HEK293 (cell line): Measurements from ENCODE around the gene ZNF423.

Source experiments
- CTCF ChIA-PET: fragments of 350-600 bp; formaldehyde crosslinking; extraction: SDS; loops from one replicate; lab custom pipeline; 2021; ENCODE audit warnings: antibody characterized with exemption; lab: Yijun Ruan, JAX
- POLR2A ChIA-PET: fragments of 300-600 bp; formaldehyde crosslinking; extraction: SDS; loops from one replicate; lab custom pipeline; 2020; ENCODE audit warnings: antibody characterized with exemption, inconsistent platforms; lab: Yijun Ruan, JAX
- H3K27ac ChIP-seq: fragments of 200-500 bp; sonication (Bioruptor generic); 2 replicates; pipeline ENCODE4 v1.5.1; 2014; ENCODE audit warnings: low read depth, low read length, control low read depth, inconsistent platforms; ENCODE audit errors: extremely low read depth
- H3K36me3 ChIP-seq, 2 experiments: fragments of 200-500 bp in 1 of 2; sonication (Bioruptor generic) in 1 of 2; 1 replicate in 1 of 2; 2 replicates in 1 of 2; pipeline ENCODE4 v1.5.1; 2014 to 2017; ENCODE audit warnings: inconsistent platforms in 2 of 2, low read length in 2 of 2; ENCODE audit not compliant: control insufficient read depth in 2 of 2, insufficient read depth in 1 of 2
- H3K4me1 ChIP-seq: fragments of 200-500 bp; sonication (Bioruptor generic); 2 replicates; pipeline ENCODE4 v1.5.1; 2014; ENCODE audit warnings: mild to moderate bottlenecking, low read length, inconsistent platforms; ENCODE audit not compliant: control insufficient read depth, insufficient read depth
- H3K4me3 ChIP-seq: 2 replicates; pipeline ENCODE4 v1.5.1; 2011; ENCODE audit warnings: low read depth, mild to moderate bottlenecking, control low read depth, low read length, moderate library complexity
- H3K9me3 ChIP-seq: fragments of 200-500 bp; sonication (Bioruptor generic); 2 replicates; pipeline ENCODE4 v1.5.1; 2014; ENCODE audit warnings: low read depth, low read length, inconsistent platforms; ENCODE audit not compliant: control insufficient read depth, insufficient read depth
- GLI4 ChIP-seq: fragments of 450-650 bp; formaldehyde crosslinking; IDR thresholded peaks from 2 replicates; pipeline ENCODE4 v1.5.1; 2016; ENCODE audit warnings: missing biosample characterization, missing genetic modification characterization
- GLIS2 ChIP-seq: fragments of 450-650 bp; formaldehyde crosslinking; IDR thresholded peaks from 2 replicates; pipeline ENCODE4 v1.5.1; 2016; ENCODE audit warnings: missing biosample characterization, missing genetic modification characterization
- KLF7 ChIP-seq: fragments of 450-650 bp; formaldehyde crosslinking; IDR thresholded peaks from 2 replicates; pipeline ENCODE4 v1.5.1; 2016; ENCODE audit warnings: missing biosample characterization, missing genetic modification characterization, borderline replicate concordance
- OSR2 ChIP-seq: fragments of 450-650 bp; formaldehyde crosslinking; IDR thresholded peaks from 2 replicates; pipeline ENCODE4 v1.5.1; 2016; ENCODE audit warnings: missing biosample characterization, missing genetic modification characterization
- SP2 ChIP-seq: fragments of 450-650 bp; formaldehyde crosslinking; IDR thresholded peaks from 2 replicates; pipeline ENCODE4 v1.5.1; 2016; ENCODE audit warnings: missing biosample characterization, missing genetic modification characterization
- ZBTB17 ChIP-seq: fragments of 450-650 bp; formaldehyde crosslinking; IDR thresholded peaks from 2 replicates; pipeline ENCODE4 v1.5.1; 2016; ENCODE audit warnings: missing biosample characterization, missing genetic modification characterization
- ZBTB48 ChIP-seq: fragments of 450-650 bp; formaldehyde crosslinking; IDR thresholded peaks from 2 replicates; pipeline ENCODE4 v1.5.1; 2016; ENCODE audit warnings: missing biosample characterization, missing genetic modification characterization
- ZFP3 ChIP-seq: fragments of 450-650 bp; formaldehyde crosslinking; IDR thresholded peaks from 2 replicates; pipeline ENCODE4 v1.5.1; 2016; ENCODE audit warnings: low read depth, missing biosample characterization, missing genetic modification characterization
- ZNF138 ChIP-seq: fragments of 450-650 bp; formaldehyde crosslinking; IDR thresholded peaks from 2 replicates; pipeline ENCODE4 v1.5.1; 2016; ENCODE audit warnings: missing biosample characterization, missing genetic modification characterization, borderline replicate concordance
- ZNF157 ChIP-seq: fragments of 450-650 bp; formaldehyde crosslinking; IDR thresholded peaks from 2 replicates; pipeline ENCODE4 v1.5.1; 2016; ENCODE audit warnings: missing biosample characterization, missing genetic modification characterization
- ZNF23 ChIP-seq: fragments of 450-650 bp; formaldehyde crosslinking; IDR thresholded peaks from 2 replicates; pipeline ENCODE4 v1.5.1; 2016; ENCODE audit warnings: missing biosample characterization, missing genetic modification characterization, borderline replicate concordance
- ZNF302 ChIP-seq: fragments of 450-650 bp; formaldehyde crosslinking; IDR thresholded peaks from 2 replicates; pipeline ENCODE4 v1.5.1; 2016; ENCODE audit warnings: missing biosample characterization, missing genetic modification characterization, low read depth
- ZNF311 ChIP-seq: fragments of 450-650 bp; formaldehyde crosslinking; IDR thresholded peaks from 2 replicates; pipeline ENCODE4 v1.5.1; 2017; ENCODE audit warnings: missing biosample characterization, missing genetic modification characterization, borderline replicate concordance
- ZNF341 ChIP-seq: fragments of 450-650 bp; formaldehyde crosslinking; IDR thresholded peaks from 2 replicates; pipeline ENCODE4; 2016; ENCODE audit warnings: low read depth, missing biosample characterization, missing genetic modification characterization
- ZNF37A ChIP-seq: fragments of 450-650 bp; IDR thresholded peaks from 2 replicates; pipeline ENCODE4 v1.5.1; 2018; ENCODE audit warnings: missing biosample characterization, missing genetic modification characterization
- ZNF391 ChIP-seq: fragments of 450-650 bp; formaldehyde crosslinking; IDR thresholded peaks from 2 replicates; pipeline ENCODE4 v1.5.1; 2016; ENCODE audit warnings: low read depth, missing biosample characterization, missing genetic modification characterization, borderline replicate concordance
- ZNF394 ChIP-seq: fragments of 450-650 bp; formaldehyde crosslinking; IDR thresholded peaks from 2 replicates; pipeline ENCODE4 v1.5.1; 2016; ENCODE audit warnings: missing biosample characterization, missing genetic modification characterization, mild to moderate bottlenecking, moderate library complexity, borderline replicate concordance
- ZNF473 ChIP-seq: fragments of 450-650 bp; formaldehyde crosslinking; IDR thresholded peaks from 2 replicates; pipeline ENCODE4 v1.5.1; 2017; ENCODE audit warnings: missing biosample characterization, missing genetic modification characterization
- ZNF510 ChIP-seq: fragments of 450-650 bp; formaldehyde crosslinking; IDR thresholded peaks from 2 replicates; pipeline ENCODE4 v1.5.1; 2018; ENCODE audit warnings: mild to moderate bottlenecking, missing genetic modification characterization, missing biosample characterization; ENCODE audit not compliant: insufficient replicate concordance
- ZNF544 ChIP-seq: fragments of 450-650 bp; formaldehyde crosslinking; IDR thresholded peaks from 2 replicates; pipeline ENCODE4 v1.5.0; 2017; ENCODE audit warnings: missing biosample characterization, missing genetic modification characterization
- ZNF555 ChIP-seq: fragments of 450-650 bp; formaldehyde crosslinking; conservative IDR thresholded peaks from 2 replicates; pipeline ENCODE4 v1.5.1; 2017; ENCODE audit warnings: missing biosample characterization, mild to moderate bottlenecking, missing genetic modification characterization, inconsistent platforms
- ZNF596 ChIP-seq: fragments of 450-650 bp; IDR thresholded peaks from 2 replicates; pipeline ENCODE4 v1.5.0; 2018; ENCODE audit warnings: missing biosample characterization, mild to moderate bottlenecking, missing genetic modification characterization, moderate library complexity
- ZNF701 ChIP-seq: fragments of 450-650 bp; formaldehyde crosslinking; IDR thresholded peaks from 2 replicates; pipeline ENCODE4 v1.5.1; 2016; ENCODE audit warnings: missing biosample characterization, missing genetic modification characterization
- ZNF768 ChIP-seq: fragments of 450-650 bp; formaldehyde crosslinking; IDR thresholded peaks from 2 replicates; pipeline ENCODE4 v1.5.1; 2018; ENCODE audit warnings: missing biosample characterization, mild to moderate bottlenecking, missing genetic modification characterization
- ZNF837 ChIP-seq: fragments of 450-650 bp; formaldehyde crosslinking; IDR thresholded peaks from 2 replicates; pipeline ENCODE4 v1.5.1; 2016; ENCODE audit warnings: missing biosample characterization, missing genetic modification characterization
- TF ChIP-seq, protein P1 (sequence below): fragments of 450-650 bp; formaldehyde crosslinking; IDR thresholded peaks from 2 replicates; pipeline ENCODE4 v1.5.1; 2016; ENCODE audit warnings: missing biosample characterization, missing genetic modification characterization, borderline replicate concordance
- TF ChIP-seq, protein P2 (sequence below): fragments of 450-650 bp; formaldehyde crosslinking; IDR thresholded peaks from 2 replicates; pipeline ENCODE4 v1.5.1; 2017; ENCODE audit warnings: missing biosample characterization, missing genetic modification characterization
- TF ChIP-seq, protein P3 (sequence below): fragments of 450-650 bp; formaldehyde crosslinking; IDR thresholded peaks from 2 replicates; pipeline ENCODE4 v1.5.1; 2016; ENCODE audit warnings: missing biosample characterization, missing genetic modification characterization
- TF ChIP-seq, protein P4 (sequence below): fragments of 450-650 bp; IDR thresholded peaks from 2 replicates; pipeline ENCODE4 v1.5.1; 2018; ENCODE audit warnings: missing biosample characterization, missing genetic modification characterization
- TF ChIP-seq, protein P5 (sequence below): fragments of 450-650 bp; formaldehyde crosslinking; IDR thresholded peaks from 2 replicates; pipeline ENCODE4 v1.5.1; 2016; ENCODE audit warnings: missing biosample characterization, missing genetic modification characterization

The ZNF423 gene

DNA sequence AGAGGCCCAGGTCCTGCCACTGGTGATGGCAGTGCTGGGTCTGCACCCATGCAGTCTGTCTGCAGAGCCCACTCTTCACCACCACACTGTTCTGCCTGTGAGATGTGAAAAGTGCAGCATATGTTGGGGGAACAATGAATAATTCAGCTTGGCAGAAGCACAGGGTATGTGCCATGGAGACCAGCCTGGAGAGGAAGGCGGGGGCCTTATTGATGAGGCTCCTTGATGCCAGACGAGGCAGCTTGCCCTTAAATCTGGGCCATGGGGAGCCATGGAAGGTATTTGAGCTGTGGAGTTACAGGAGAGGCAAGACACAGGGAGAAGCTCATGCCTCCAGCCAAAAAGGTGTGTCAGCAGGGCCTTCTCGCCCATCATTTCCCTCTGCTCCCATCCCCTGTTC is 357.6 kb downstream of the ZNF423 start:
- Histone ChIP-seq H3K4me3 (no peak overlapping the region), H3K4me1 (no peaks in the 10 kb centered on the region), H3K9me3 (no peaks in the 10 kb centered on the region), H3K36me3 (no peaks in the 10 kb centered on the region), H3K27ac (no peak overlapping the region)
- no peak for TF ChIP-seq ZNF341
- TF ChIP-seq ZNF157 (tag by site-specific recombination), result no peak
- TF ChIP-seq, protein P1, sequence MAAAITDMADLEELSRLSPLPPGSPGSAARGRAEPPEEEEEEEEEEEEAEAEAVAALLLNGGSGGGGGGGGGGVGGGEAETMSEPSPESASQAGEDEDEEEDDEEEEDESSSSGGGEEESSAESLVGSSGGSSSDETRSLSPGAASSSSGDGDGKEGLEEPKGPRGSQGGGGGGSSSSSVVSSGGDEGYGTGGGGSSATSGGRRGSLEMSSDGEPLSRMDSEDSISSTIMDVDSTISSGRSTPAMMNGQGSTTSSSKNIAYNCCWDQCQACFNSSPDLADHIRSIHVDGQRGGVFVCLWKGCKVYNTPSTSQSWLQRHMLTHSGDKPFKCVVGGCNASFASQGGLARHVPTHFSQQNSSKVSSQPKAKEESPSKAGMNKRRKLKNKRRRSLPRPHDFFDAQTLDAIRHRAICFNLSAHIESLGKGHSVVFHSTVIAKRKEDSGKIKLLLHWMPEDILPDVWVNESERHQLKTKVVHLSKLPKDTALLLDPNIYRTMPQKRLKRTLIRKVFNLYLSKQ (tag by site-specific recombination), result no peak
- TF ChIP-seq ZNF837, result no peak
- no peak for TF ChIP-seq ZNF473 (tag by site-specific recombination)
- TF ChIP-seq ZBTB17 (tag by site-specific recombination), result no peak
- TF ChIP-seq, protein P2, sequence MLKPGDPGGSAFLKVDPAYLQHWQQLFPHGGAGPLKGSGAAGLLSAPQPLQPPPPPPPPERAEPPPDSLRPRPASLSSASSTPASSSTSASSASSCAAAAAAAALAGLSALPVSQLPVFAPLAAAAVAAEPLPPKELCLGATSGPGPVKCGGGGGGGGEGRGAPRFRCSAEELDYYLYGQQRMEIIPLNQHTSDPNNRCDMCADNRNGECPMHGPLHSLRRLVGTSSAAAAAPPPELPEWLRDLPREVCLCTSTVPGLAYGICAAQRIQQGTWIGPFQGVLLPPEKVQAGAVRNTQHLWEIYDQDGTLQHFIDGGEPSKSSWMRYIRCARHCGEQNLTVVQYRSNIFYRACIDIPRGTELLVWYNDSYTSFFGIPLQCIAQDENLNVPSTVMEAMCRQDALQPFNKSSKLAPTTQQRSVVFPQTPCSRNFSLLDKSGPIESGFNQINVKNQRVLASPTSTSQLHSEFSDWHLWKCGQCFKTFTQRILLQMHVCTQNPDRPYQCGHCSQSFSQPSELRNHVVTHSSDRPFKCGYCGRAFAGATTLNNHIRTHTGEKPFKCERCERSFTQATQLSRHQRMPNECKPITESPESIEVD, result no peak
- no peak for TF ChIP-seq ZNF596 (tag by site-specific recombination)
- no peak for TF ChIP-seq ZNF510 (tag by site-specific recombination)
- no peak for TF ChIP-seq KLF7
- no peak for TF ChIP-seq OSR2
- no peak for TF ChIP-seq ZBTB48
- TF ChIP-seq ZNF37A, result no peak
- no peak for TF ChIP-seq GLIS2 (tag by site-specific recombination)
- TF ChIP-seq ZNF394, result no peak
- TF ChIP-seq, protein P3, sequence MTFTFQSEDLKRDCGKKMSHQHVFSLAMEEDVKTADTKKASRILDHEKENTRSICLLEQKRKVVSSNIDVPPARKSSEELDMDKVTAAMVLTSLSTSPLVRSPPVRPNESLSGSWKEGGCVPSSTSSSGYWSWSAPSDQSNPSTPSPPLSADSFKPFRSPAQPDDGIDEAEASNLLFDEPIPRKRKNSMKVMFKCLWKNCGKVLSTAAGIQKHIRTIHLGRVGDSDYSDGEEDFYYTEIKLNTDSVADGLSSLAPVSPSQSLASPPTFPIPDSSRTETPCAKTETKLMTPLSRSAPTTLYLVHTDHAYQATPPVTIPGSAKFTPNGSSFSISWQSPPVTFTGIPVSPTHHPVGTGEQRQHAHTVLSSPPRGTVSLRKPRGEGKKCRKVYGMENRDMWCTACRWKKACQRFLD (tag by site-specific recombination), result no peak
- no peak for TF ChIP-seq GLI4
- CTCF ChIA-PET, result interaction anchor here (0.6 kb wide), 2 partner anchors 115 to 379 kb away, joined by 3 read pairs; no protein-coding TSS in a partner anchor
- POLR2A ChIA-PET, result no interaction called here

DNA sequence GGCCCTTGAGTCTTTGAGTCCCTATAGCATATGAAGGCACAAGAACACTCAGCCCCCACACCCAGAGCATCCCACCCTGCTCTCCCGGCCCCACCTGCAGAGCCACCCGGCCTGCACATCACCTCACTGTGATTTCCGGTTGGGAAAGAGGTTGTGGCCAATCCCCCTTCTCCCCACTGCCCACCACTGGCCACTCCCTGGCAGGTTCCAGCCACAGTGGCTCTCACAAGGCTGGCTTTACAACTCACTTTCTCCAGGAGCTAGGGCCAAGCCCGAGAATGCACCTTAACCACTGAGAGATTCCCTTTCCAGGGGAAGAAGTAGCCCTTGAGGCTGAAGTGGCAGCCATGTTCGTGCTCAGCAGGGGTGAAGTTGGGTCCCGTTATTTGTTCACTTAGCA is 358.4 kb downstream of the ZNF423 start:
- H3K36me3 ChIP-seq, result no peaks in the 10 kb centered on the region
- CTCF ChIA-PET, result no interaction called here
- H3K4me3 ChIP-seq, result no peak overlapping the region
- POLR2A ChIA-PET, result no interaction called here
- H3K27ac ChIP-seq, result no peak overlapping the region
- no peaks in the 10 kb centered on the region for H3K4me1 ChIP-seq
- H3K9me3 ChIP-seq, result no peaks in the 10 kb centered on the region
- TF ChIP-seq ZNF555 (tag by site-specific recombination) (no peak), SP2 (tag by site-specific recombination) (no peak), ZNF391 (tag by site-specific recombination) (no peak), ZNF544 (tag by site-specific recombination) (no peak), ZNF311 (no peak), ZNF768 (no peak), ZNF23 (no peak), ZNF701 (tag by site-specific recombination) (no peak), ZFP3 (tag by site-specific recombination) (no peak), ZNF302 (tag by site-specific recombination) (no peak), GLIS2 (tag by site-specific recombination) (no peak), ZNF138 (tag by site-specific recombination) (no peak)
- TF ChIP-seq, protein P4, sequence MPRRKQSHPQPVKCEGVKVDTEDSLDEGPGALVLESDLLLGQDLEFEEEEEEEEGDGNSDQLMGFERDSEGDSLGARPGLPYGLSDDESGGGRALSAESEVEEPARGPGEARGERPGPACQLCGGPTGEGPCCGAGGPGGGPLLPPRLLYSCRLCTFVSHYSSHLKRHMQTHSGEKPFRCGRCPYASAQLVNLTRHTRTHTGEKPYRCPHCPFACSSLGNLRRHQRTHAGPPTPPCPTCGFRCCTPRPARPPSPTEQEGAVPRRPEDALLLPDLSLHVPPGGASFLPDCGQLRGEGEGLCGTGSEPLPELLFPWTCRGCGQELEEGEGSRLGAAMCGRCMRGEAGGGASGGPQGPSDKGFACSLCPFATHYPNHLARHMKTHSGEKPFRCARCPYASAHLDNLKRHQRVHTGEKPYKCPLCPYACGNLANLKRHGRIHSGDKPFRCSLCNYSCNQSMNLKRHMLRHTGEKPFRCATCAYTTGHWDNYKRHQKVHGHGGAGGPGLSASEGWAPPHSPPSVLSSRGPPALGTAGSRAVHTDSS (tag by site-specific recombination), result no peak
- TF ChIP-seq, protein P5, sequence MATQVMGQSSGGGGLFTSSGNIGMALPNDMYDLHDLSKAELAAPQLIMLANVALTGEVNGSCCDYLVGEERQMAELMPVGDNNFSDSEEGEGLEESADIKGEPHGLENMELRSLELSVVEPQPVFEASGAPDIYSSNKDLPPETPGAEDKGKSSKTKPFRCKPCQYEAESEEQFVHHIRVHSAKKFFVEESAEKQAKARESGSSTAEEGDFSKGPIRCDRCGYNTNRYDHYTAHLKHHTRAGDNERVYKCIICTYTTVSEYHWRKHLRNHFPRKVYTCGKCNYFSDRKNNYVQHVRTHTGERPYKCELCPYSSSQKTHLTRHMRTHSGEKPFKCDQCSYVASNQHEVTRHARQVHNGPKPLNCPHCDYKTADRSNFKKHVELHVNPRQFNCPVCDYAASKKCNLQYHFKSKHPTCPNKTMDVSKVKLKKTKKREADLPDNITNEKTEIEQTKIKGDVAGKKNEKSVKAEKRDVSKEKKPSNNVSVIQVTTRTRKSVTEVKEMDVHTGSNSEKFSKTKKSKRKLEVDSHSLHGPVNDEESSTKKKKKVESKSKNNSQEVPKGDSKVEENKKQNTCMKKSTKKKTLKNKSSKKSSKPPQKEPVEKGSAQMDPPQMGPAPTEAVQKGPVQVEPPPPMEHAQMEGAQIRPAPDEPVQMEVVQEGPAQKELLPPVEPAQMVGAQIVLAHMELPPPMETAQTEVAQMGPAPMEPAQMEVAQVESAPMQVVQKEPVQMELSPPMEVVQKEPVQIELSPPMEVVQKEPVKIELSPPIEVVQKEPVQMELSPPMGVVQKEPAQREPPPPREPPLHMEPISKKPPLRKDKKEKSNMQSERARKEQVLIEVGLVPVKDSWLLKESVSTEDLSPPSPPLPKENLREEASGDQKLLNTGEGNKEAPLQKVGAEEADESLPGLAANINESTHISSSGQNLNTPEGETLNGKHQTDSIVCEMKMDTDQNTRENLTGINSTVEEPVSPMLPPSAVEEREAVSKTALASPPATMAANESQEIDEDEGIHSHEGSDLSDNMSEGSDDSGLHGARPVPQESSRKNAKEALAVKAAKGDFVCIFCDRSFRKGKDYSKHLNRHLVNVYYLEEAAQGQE (tag by site-specific recombination), result no peak
